ENCODE data around the gene AKAP13. TPM values are rescaled to one million over a fixed set of nuclear protein-coding genes. Genes with fewer than 3 reads are reported as not detected.
"Not testable (repeated sequence)": the region's sequence is repeated elsewhere in the genome, so short reads cannot be mapped to it uniquely, and the experiment has no call there.

AKAP13 gene
- total RNA-seq, 1 experiment from 2014 or later, result 75.3 TPM

DNA sequence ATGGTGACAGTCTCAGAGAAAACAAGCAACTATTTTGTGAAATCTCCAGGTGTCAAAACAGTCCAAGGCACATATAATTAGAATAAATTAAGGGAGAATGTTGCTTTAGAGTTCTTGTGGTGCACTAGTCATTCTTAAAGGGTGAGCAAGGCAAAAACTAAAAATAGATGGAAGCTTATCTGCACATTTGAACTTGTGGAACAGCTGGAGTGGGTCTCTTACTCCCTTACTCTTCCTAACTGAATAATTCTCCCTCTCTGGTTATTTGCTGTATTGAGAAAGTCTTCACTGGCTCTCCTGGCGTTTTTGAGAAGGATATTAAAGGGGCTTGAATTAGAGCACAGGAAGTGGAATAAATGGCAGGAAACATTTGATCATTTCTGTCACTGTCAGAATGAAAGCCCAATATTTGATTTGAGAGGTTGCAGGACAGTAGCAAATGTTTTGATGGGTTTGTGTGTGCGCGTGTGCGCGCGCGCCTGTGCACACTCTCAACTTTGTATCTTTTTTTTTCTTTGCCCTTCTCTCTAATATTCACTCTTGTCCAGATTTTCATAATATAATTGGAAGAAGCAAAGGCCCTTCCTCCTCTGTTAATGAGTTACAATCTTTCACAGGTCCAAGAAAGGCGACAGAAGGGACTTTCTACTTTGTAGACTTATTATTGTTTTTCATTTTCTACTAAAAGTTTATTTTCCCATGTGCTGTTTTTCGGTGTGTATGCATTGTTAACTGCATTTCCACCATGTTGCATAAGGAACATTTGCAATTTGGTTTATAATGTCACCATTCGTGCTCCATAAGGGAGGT is 40.9 kb downstream of the AKAP13 start:
- Histone ChIP-seq H3K4me3 (no peak overlapping the region), H3K4me1 (peaks cover 16% of the 10 kb centered on the region), H3K36me3 (no peaks in the 10 kb centered on the region), H3K27me3 (no peaks in the 10 kb centered on the region), H3K27ac (no peak overlapping the region), H3K9me3 (replicated peaks) (no peaks in the 10 kb centered on the region)
- peak in 1 of 2 experiments; percentile 36 for DNase-seq

DNA sequence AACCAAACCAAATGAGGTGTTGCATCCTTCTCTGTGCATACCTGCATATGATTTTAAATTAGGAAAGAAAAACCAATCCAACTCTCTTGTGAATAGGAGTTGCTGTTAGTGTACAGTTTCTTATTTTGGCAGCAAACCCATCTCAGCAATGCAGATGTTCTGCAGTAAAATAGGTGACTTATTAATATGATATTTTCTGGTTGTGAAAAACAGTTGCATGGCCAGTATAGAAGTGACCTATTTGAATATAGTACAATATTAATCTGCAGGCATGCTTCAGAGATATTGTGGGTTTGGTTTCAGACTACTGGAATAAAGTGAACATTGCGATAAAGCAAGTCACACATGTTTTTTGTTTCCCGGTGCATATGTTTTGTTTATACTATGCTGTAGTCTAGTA is 42.2 kb downstream of the AKAP13 start:
- DNase-seq, result no peak
- Histone ChIP-seq H3K4me3 (no peak overlapping the region), H3K36me3 (no peaks in the 10 kb centered on the region), H3K9me3 (replicated peaks) (no peaks in the 10 kb centered on the region), H3K4me1 (peaks cover 16% of the 10 kb centered on the region), H3K27ac (no peak overlapping the region), H3K27me3 (no peaks in the 10 kb centered on the region)

DNA sequence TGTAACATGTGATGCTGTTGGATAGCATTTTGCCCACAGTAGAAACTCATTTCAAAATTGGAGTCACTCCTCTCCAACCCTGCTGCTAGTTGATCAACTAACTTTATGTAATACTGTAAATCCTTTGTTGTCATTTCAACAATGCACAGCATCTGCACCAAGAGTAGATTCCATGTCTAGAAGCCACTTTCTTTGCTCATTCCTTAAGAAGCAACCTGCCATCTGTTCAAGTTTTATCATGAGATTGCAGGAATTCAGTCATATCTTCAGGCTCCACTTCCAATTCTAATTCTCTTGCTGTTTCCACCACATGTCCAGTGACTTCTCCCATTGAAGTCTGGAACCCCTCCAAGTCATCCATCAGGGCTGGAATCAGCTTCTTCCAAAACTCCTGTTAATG is 42.9 kb downstream of the AKAP13 start:
- no peak overlapping the region for H3K4me3 ChIP-seq
- H3K27ac ChIP-seq, result no peak overlapping the region
- no peaks in the 10 kb centered on the region for H3K36me3 ChIP-seq
- no peaks in the 10 kb centered on the region for H3K27me3 ChIP-seq
- DNase-seq, result no peak
- peaks cover 16% of the 10 kb centered on the region for H3K4me1 ChIP-seq
- H3K9me3 ChIP-seq (replicated peaks), result no peaks in the 10 kb centered on the region

DNA sequence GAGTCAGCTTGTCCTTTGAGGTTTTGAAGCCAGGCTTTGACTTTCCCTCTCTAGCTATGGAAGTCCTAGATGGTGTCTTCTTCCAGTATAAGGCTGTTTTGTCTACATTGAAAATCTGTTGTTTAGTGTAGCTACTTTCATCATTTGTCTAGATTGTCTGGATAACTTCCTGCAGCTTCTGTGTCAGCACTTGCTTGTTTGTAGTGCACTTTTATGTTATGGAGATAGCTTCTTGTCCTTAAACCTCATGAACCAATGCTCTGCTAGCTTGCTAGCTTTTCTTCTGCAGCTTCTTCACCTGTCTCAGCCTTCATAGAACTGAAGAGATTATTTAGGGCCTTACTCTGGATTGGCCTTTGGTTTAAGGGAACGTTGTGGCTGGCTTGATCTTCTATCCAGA is 43.8 kb downstream of the AKAP13 start:
- no peaks in the 10 kb centered on the region for H3K27me3 ChIP-seq
- no peaks in the 10 kb centered on the region for H3K36me3 ChIP-seq
- H3K27ac ChIP-seq, result no peak overlapping the region
- no peak for DNase-seq
- no peaks in the 10 kb centered on the region for H3K9me3 ChIP-seq (replicated peaks)
- H3K4me1 ChIP-seq, result peaks cover 13% of the 10 kb centered on the region
- H3K4me3 ChIP-seq, result no peak overlapping the region

DNA sequence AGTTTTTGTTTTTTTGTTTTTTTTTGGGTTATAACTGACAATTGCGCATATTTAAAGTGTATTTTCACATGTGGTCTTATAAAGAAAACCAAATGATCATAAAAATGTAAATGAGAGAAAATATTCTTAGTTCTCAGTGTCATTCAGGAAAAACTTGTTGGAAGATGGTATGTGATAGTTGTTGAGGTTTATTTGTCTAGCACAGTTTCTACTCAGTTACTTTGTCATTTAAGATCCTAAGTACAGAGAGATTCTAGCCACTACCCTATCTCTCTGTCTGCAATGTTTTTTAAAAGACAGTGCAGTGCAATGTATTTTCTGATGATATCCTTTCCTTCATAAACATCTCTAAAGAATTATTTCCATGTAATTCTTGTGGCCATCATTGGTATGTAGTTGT is 46.1 kb downstream of the AKAP13 start:
- H3K4me3 ChIP-seq, result no peak overlapping the region
- H3K27me3 ChIP-seq, result no peaks in the 10 kb centered on the region
- DNase-seq, result no peak
- peaks cover 6% of the 10 kb centered on the region for H3K4me1 ChIP-seq
- no peaks in the 10 kb centered on the region; the same call in 1 of the 2 replicates for H3K9me3 ChIP-seq (replicated peaks)
- H3K36me3 ChIP-seq, result peaks cover 3% of the 10 kb centered on the region
- H3K27ac ChIP-seq, result no peak overlapping the region

DNA sequence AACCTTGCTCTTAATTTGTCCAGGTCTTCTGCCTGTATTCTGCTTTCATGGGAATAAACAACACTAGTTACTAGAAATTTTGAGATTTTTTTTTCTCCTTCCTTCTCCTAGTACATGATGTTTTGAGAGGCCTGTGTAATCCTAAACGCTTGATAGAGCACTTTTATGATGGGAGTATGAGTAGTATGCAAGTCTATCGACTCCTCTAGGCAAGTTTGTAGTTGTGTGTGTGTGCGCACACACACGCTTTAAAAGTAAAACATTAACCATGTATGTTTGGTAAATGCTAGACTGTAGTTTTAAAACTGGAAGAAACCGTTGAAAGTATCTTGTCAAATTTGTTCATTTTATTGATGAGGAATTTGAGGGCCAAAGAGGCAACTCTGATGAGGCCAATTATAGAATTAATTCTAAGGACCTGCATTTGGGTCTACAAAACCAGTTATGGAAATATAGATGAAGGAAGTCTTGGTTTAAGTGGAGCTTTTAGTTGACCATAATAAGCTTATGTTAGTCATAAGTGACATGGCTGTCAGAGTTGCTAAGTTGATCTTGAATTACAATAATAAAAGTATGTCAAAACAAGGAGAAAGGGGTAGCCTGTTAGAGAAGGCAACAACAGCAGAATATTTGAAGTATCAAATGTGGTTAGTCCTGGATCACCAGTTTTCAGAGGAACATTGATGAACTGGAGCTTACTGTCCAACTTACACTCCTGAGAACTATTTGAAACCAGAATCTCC is 47.1 kb downstream of the AKAP13 start:
- H3K9me3 ChIP-seq (replicated peaks), result no peaks in the 10 kb centered on the region; the same call in 1 of the 2 replicates
- no peak overlapping the region for H3K27ac ChIP-seq
- H3K27me3 ChIP-seq, result no peaks in the 10 kb centered on the region
- no peak overlapping the region for H3K4me3 ChIP-seq
- peaks cover 3% of the 10 kb centered on the region for H3K36me3 ChIP-seq
- no peak for DNase-seq
- peaks cover 3% of the 10 kb centered on the region; the same call in 1 of the 2 replicates for H3K4me1 ChIP-seq

- no peak overlapping the region for H3K4me3 ChIP-seq
- no peak for DNase-seq
These were observed 49.1 kb downstream of the AKAP13 start for GRCh38 chr15:85429522-85429921.

GRCh38 chr15:85430406-85431204 is 50.2 kb downstream of the AKAP13 start:
- H3K4me1 ChIP-seq, result peaks cover 3% of the 10 kb centered on the region; the same call in 1 of the 2 replicates
- no peak for DNase-seq
- peaks cover 3% of the 10 kb centered on the region for H3K9me3 ChIP-seq (replicated peaks)
- H3K4me3 ChIP-seq, result no peak overlapping the region
- no peak overlapping the region for H3K27ac ChIP-seq
- H3K36me3 ChIP-seq, result peaks cover 6% of the 10 kb centered on the region
- no peaks in the 10 kb centered on the region for H3K27me3 ChIP-seq

More at GRCh38 chr15:85429522-85429921, 49.1 kb downstream of the AKAP13 start:
- Histone ChIP-seq H3K27ac (no peak overlapping the region), H3K36me3 (peaks cover 6% of the 10 kb centered on the region), H3K9me3 (replicated peaks) (peaks cover 3% of the 10 kb centered on the region), H3K27me3 (no peaks in the 10 kb centered on the region), H3K4me1 (peaks cover 3% of the 10 kb centered on the region; the same call in 1 of the 2 replicates)

GRCh38 chr15:85439996-85440395 is 59.6 kb downstream of the AKAP13 start:
- no peaks in the 10 kb centered on the region for H3K27me3 ChIP-seq
- H3K36me3 ChIP-seq, result no peaks in the 10 kb centered on the region
- peaks cover 11% of the 10 kb centered on the region for H3K4me1 ChIP-seq
- H3K27ac ChIP-seq, result no peak overlapping the region
- H3K4me3 ChIP-seq, result no peak overlapping the region
- peaks cover 6% of the 10 kb centered on the region for H3K9me3 ChIP-seq (replicated peaks)
- DNase-seq, result no peak

DNA sequence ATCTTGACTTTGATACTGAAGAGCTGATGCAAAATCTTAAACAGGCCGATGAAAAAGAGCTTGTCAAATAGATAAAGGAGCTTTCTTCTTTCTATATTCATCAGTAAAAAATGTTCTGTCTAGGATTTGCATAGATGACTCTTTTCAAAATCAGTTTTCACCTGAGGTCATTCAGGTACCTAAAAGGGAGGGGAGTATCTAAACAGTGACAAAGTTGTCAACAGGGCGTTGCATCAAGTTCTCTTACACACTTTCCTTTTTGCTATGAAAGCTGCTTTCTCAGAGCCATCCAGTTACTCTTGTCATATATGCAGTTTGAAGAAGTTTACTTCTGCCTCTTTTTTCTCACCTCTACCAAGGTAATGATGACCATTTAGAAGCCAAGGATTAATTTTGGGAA is 60.0 kb downstream of the AKAP13 start:
- no peak for DNase-seq
- Histone ChIP-seq H3K4me3 (no peak overlapping the region), H3K4me1 (peaks cover 11% of the 10 kb centered on the region), H3K36me3 (no peaks in the 10 kb centered on the region), H3K27ac (no peak overlapping the region), H3K9me3 (replicated peaks) (peaks cover 6% of the 10 kb centered on the region), H3K27me3 (no peaks in the 10 kb centered on the region)

- peaks cover 11% of the 10 kb centered on the region for H3K4me1 ChIP-seq
- H3K9me3 ChIP-seq (replicated peaks); DNase-seq; H3K27me3 ChIP-seq; H3K4me3 ChIP-seq; H3K36me3 ChIP-seq; H3K27ac ChIP-seq: not testable (repeated sequence)
These were observed 61.5 kb downstream of the AKAP13 start for GRCh38 chr15:85441854-85442253.

DNA sequence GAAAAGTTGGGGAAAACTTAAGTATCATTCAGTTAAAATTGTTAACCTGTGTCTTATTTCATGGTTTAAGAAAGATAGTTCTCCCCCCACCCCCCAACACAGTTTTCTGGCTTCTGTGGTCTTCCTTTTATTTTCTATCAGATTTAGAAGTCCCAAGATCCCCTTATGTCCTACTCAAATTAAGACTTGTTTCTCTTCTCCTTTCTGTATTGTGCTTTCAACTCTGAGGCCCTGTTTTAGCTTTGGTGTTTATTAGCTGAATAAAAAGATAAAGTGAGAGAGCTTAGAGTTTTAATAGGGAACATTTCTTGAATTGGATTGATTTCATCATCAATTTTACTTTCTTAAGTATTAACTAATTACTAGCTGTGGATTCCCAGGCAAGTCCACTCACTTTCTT is 62.6 kb downstream of the AKAP13 start:
- H3K36me3 ChIP-seq, result no peaks in the 10 kb centered on the region
- H3K9me3 ChIP-seq (replicated peaks), result peaks cover 12% of the 10 kb centered on the region
- H3K27ac ChIP-seq, result no peak overlapping the region
- H3K27me3 ChIP-seq, result no peaks in the 10 kb centered on the region
- peaks cover 11% of the 10 kb centered on the region for H3K4me1 ChIP-seq
- no peak overlapping the region for H3K4me3 ChIP-seq
- no peak for DNase-seq

- Histone ChIP-seq H3K4me3 (no peak overlapping the region), H3K9me3 (replicated peaks) (peaks cover 12% of the 10 kb centered on the region), H3K27ac (no peak overlapping the region), H3K27me3 (no peaks in the 10 kb centered on the region), H3K36me3 (no peaks in the 10 kb centered on the region), H3K4me1 (peaks cover 11% of the 10 kb centered on the region)
- DNase-seq, result no peak
These were observed 63.2 kb downstream of the AKAP13 start for GRCh38 chr15:85443593-85444087.

GRCh38 chr15:85444122-85444745 is 63.8 kb downstream of the AKAP13 start:
- Histone ChIP-seq H3K27me3 (no peaks in the 10 kb centered on the region), H3K9me3 (replicated peaks) (peaks cover 12% of the 10 kb centered on the region), H3K36me3 (no peaks in the 10 kb centered on the region), H3K4me3 (no peak overlapping the region), H3K4me1 (peaks cover 11% of the 10 kb centered on the region), H3K27ac (no peak overlapping the region)
- DNase-seq, result no peak

All from SJCRH30 (cell line).